Endothelial cell of umbilical vein (primary cell): ENCODE measurements around the gene KLK14.

Experiments used
- CTCF ChIP-seq, 2 donors: IDR thresholded peaks; 1 replicate in 1 of 2; 2 replicates in 1 of 2; pipeline ENCODE4 v1.5.1; 2011; ENCODE audit warnings: low read length in 2 of 2, mild to moderate bottlenecking in 2 of 2, moderate library complexity in 2 of 2, control low read depth in 1 of 2, inconsistent platforms in 1 of 2, low read depth in 1 of 2; ENCODE audit not compliant: insufficient read depth in 1 of 2; ENCODE audit errors: extremely low read depth in 1 of 2
- EZH2 ChIP-seq: IDR thresholded peaks from 2 replicates; pipeline ENCODE4 v1.6.1; 2012; ENCODE audit warnings: borderline replicate concordance, low read depth, mild to moderate bottlenecking, moderate library complexity, low read length, inconsistent platforms; ENCODE audit not compliant: severe bottlenecking
- GATA2 ChIP-seq: IDR thresholded peaks from 2 replicates; pipeline ENCODE4 v1.7.0; 2011; ENCODE audit warnings: low read depth, mild to moderate bottlenecking, moderate library complexity, mixed read lengths, low read length; ENCODE audit not compliant: insufficient read length, insufficient read depth
- POLR2A ChIP-seq: IDR thresholded peaks from 2 replicates; pipeline ENCODE4 v1.6.1; 2012; ENCODE audit warnings: low read depth, mild to moderate bottlenecking, control low read depth, low read length
- POLR2AphosphoS5 ChIP-seq: IDR thresholded peaks from 2 replicates; pipeline ENCODE4 v1.6.1; 2012; ENCODE audit warnings: low read depth, mild to moderate bottlenecking, control low read depth, low read length, moderate library complexity; ENCODE audit not compliant: insufficient read depth

GRCh38 chr19:51096473-51097165 lies 13.9 kb upstream of the KLK14 start:
- TF ChIP-seq CTCF (IDR thresholded peaks at IDR 0.05; ENCODE audit: extremely low read depth in 1 of 2, insufficient read depth in 1 of 2, low read depth in 1 of 2, low read length in 2 of 2) (no peak), POLR2AphosphoS5 (no peak), EZH2 (no peak), POLR2A (peak; percentile 19), GATA2 (no peak)
